Measurements from ENCODE around the gene PLCB1.
"Not testable (repeated sequence)": the region's sequence is repeated elsewhere in the genome, so short reads cannot be mapped to it uniquely, and the experiment has no call there.

PLCB1 gene

GRCh38 chr20:8431538-8432434 is 299.7 kb downstream of the PLCB1 start:
- Histone ChIP-seq H3K36me3 (no peaks in the 10 kb centered on the region), H4K20me1 (no peaks in the 10 kb centered on the region), H3K27me3 (no peaks in the 10 kb centered on the region), H3K9ac (no peak overlapping the region), H3K9me3 (no peaks in the 10 kb centered on the region), H3K27ac (no peak overlapping the region), H3K4me1 (peaks cover 12% of the 10 kb centered on the region), H3K4me3 (no peak overlapping the region), H3K4me2 (peak overlapping the region; percentile 62)
- no peak for TF ChIP-seq Cebpa-rat (IDR thresholded peaks at IDR 0.05)

- no peak for TF ChIP-seq Cebpa-rat (IDR thresholded peaks at IDR 0.05)
- Histone ChIP-seq H3K4me1 (peaks cover 12% of the 10 kb centered on the region), H3K4me3 (no peak overlapping the region), H3K27me3 (no peaks in the 10 kb centered on the region), H4K20me1 (no peaks in the 10 kb centered on the region), H3K9me3 (no peaks in the 10 kb centered on the region), H3K36me3 (no peaks in the 10 kb centered on the region), H3K9ac (no peak overlapping the region), H3K27ac (peak overlapping the region; percentile 28; the same call in 1 of the 2 replicates), H3K4me2 (peak overlapping the region; percentile 62)
Measured at GRCh38 chr20:8432435-8433148, 300.5 kb downstream of the PLCB1 start.

GRCh38 chr20:8433291-8433690 is 301.2 kb downstream of the PLCB1 start:
- no peak overlapping the region for H3K27ac ChIP-seq
- H3K4me3 ChIP-seq, result no peak overlapping the region
- H3K9ac ChIP-seq, result no peak overlapping the region
- H3K4me2 ChIP-seq, result no peak overlapping the region
- H3K4me1 ChIP-seq, result peaks cover 12% of the 10 kb centered on the region
- no peak for TF ChIP-seq Cebpa-rat (IDR thresholded peaks at IDR 0.05)
- H4K20me1 ChIP-seq, result no peaks in the 10 kb centered on the region
- H3K9me3 ChIP-seq, result no peaks in the 10 kb centered on the region
- H3K36me3 ChIP-seq, result no peaks in the 10 kb centered on the region
- H3K27me3 ChIP-seq, result no peaks in the 10 kb centered on the region

- Histone ChIP-seq H3K9ac (no peak overlapping the region), H3K4me2 (no peak overlapping the region), H3K9me3 (no peaks in the 10 kb centered on the region), H3K4me1 (peaks cover 12% of the 10 kb centered on the region), H3K36me3 (no peaks in the 10 kb centered on the region), H4K20me1 (no peaks in the 10 kb centered on the region), H3K27me3 (no peaks in the 10 kb centered on the region), H3K4me3 (no peak overlapping the region), H3K27ac (no peak overlapping the region)
- TF ChIP-seq Cebpa-rat (IDR thresholded peaks at IDR 0.05), result no peak
Measured at GRCh38 chr20:8434326-8434876, 302.3 kb downstream of the PLCB1 start.

- Histone ChIP-seq H4K20me1 (no peaks in the 10 kb centered on the region), H3K9me3 (no peaks in the 10 kb centered on the region), H3K36me3 (no peaks in the 10 kb centered on the region), H3K9ac (no peak overlapping the region), H3K4me2 (no peak overlapping the region), H3K4me1 (peaks cover 12% of the 10 kb centered on the region), H3K27ac (no peak overlapping the region), H3K27me3 (no peaks in the 10 kb centered on the region), H3K4me3 (no peak overlapping the region)
- no peak for TF ChIP-seq Cebpa-rat (IDR thresholded peaks at IDR 0.05)
Measured at GRCh38 chr20:8435285-8436035, 303.4 kb downstream of the PLCB1 start.

GRCh38 chr20:8436938-8437337 is 304.9 kb downstream of the PLCB1 start:
- H3K4me3 ChIP-seq, H3K9me3 ChIP-seq, H3K9ac ChIP-seq, H3K27me3 ChIP-seq, H3K4me2 ChIP-seq, H3K27ac ChIP-seq, H4K20me1 ChIP-seq, H3K36me3 ChIP-seq: not testable (repeated sequence)
- H3K4me1 ChIP-seq, result peaks cover 11% of the 10 kb centered on the region

GRCh38 chr20:8438748-8439147 is 306.7 kb downstream of the PLCB1 start:
- no peak for TF ChIP-seq Cebpa-rat (IDR thresholded peaks at IDR 0.05)
- Histone ChIP-seq H3K4me3 (no peak overlapping the region), H3K9me3 (peaks cover 7% of the 10 kb centered on the region; the same call in 1 of the 2 replicates), H3K27ac (no peak overlapping the region), H3K4me1 (no peaks in the 10 kb centered on the region), H3K4me2 (no peak overlapping the region), H4K20me1 (no peaks in the 10 kb centered on the region), H3K27me3 (no peaks in the 10 kb centered on the region), H3K9ac (no peak overlapping the region), H3K36me3 (no peaks in the 10 kb centered on the region)

- no peak for TF ChIP-seq Cebpa-rat (IDR thresholded peaks at IDR 0.05)
- H3K4me3 ChIP-seq, result no peak overlapping the region
- no peak overlapping the region for H3K27ac ChIP-seq
- H3K27me3 ChIP-seq, result no peaks in the 10 kb centered on the region
- H3K4me2 ChIP-seq, result no peak overlapping the region
- H3K36me3 ChIP-seq, result no peaks in the 10 kb centered on the region
- no peak overlapping the region for H3K9ac ChIP-seq
- peaks cover 8% of the 10 kb centered on the region; the same call in 1 of the 2 replicates for H3K9me3 ChIP-seq
- no peaks in the 10 kb centered on the region for H3K4me1 ChIP-seq
- H4K20me1 ChIP-seq, result no peaks in the 10 kb centered on the region
Measured at GRCh38 chr20:8443464-8444072, 311.5 kb downstream of the PLCB1 start.
